HG02852 (cell line): ENCODE results near the gene TSC22D2.
"Not testable (repeated sequence)": the region's sequence is repeated elsewhere in the genome, so short reads cannot be mapped to it uniquely, and the experiment has no call there.

Source experiments
- ATAC-seq: cut with Tn5 transposase; IDR thresholded peaks from one replicate; pipeline ENCODE4 v1.9.1; 2021; ENCODE audit warnings: mild to moderate bottlenecking, moderate library complexity; ENCODE audit not compliant: unreplicated experiment

The TSC22D2 gene

DNA sequence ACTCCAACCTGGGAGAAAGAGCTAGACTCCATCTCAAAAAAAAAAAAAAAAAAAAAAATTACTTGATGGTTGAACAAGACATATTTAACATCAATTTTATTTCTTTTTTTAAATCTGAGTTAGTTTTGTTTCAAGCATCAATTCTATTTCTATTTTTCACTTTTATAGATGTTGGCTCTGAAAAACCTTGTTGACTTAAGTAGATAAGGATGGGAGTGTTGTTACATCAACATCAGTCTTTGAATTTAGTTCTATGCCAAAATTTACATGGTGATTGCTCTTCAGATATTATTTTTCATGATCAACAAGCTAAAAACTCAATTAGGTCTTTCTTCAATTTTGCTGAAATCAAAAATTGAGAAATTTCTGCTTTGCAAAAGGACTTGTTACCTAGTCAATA, 71.3 kb downstream of the TSC22D2 start:
- ATAC-seq = no peak

DNA sequence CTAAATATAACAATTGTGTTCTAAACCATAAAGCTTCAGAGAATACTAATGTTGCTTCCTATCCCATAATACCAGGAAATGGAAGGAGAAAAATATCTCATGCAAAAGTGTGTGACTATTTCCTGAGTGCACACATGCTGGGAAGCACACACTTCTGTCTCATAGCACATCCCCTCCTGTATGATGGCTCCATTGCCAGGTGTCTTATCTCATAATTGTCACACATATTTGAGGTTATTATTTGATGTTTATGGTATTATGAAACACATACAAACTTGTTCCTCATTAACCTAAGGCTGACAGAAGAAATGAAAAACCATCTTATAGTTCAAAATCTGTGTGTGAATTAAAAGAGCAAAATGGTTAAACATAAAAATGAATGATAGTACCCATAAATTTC, 72.8 kb downstream of the TSC22D2 start:
- ATAC-seq = no peak

DNA sequence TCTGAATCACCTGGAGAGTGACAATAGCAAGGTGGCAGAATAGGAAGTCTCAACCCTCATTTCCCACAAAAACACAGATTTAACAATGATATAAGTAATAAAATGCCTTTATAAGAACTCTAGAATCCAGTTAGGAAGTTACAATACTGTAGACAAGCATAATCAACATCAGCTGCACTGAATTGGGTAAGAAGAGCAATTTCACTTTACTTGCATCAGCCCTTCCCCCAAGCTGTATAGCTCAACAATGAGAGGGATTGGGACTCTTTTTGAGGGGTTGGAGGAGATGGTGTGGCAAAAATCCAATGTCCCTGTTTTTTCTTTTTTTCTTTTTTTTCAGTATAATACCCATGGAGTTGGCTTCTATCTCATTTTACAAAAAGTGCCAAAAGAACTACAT, 75.1 kb downstream of the TSC22D2 start:
- ATAC-seq = no peak

DNA sequence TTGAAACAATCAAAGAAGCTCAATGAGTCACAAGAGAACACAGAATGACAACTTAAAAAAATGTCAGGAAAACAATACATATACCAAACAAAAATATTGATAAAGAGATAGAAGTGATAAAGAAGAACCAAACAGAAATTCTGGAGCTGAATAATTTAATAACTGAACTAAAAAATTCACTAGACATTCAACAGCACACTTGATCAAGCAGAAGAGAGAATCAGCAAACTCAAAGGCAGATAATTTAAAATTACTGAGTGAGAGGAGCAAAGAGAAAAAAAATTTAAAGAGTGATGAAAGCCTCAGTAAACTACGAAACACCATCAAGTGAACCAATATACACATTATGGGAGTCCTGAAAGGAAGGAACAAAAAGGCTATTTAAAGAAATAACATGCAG, 76.3 kb downstream of the TSC22D2 start:
- no peak for ATAC-seq

DNA sequence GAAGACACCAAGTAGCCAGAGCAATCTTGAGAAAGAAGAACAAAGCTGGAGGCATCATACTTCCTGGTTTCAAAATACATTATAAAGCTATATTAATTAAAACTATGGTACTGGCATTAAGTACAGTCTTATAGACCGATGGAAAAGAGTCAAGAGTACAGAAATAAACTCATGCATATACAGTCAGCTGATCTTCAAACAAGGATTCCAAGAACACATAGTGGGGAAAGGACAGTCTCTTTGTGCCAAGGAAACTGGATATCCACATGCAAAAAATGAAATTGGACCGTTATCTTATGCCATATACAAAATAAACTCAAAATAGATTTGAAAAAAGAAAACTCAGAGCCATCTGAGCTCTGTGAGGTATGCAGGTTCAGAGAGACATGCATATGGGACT, 80.8 kb downstream of the TSC22D2 start:
- ATAC-seq = no peak

DNA sequence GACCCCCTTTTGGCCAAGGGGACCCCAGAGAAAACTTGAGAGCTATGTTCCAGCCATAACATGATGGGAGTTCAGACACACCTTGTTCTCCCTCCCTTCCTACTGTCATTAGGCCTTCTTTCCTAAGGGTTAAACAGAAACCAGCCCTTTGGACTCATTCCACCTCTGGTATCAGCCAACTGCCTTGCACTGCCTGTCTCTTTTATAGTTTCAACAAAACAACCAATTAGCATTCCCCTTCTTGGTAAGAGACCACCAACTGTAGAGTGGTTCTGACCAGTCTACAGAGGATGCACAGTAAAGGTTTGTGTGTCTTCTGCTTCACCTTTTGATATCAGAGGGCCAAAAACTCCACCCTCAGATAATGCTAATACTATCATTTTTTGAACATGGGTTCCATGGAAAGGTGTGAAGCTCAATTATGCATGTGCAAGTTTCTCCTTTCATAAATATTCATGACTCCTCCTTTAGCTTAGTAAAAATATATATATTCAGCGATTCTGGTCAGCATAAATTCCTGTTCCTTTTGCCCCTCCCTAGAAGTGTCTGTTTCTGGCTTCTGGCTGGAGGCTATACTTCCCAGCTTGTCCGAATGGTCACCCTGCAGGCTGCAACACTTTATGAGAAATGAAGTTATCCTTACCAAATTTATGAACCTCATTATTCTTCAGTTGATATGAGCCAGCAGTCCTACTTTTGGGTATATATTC, 82.3 kb downstream of the TSC22D2 start:
- no peak for ATAC-seq

DNA sequence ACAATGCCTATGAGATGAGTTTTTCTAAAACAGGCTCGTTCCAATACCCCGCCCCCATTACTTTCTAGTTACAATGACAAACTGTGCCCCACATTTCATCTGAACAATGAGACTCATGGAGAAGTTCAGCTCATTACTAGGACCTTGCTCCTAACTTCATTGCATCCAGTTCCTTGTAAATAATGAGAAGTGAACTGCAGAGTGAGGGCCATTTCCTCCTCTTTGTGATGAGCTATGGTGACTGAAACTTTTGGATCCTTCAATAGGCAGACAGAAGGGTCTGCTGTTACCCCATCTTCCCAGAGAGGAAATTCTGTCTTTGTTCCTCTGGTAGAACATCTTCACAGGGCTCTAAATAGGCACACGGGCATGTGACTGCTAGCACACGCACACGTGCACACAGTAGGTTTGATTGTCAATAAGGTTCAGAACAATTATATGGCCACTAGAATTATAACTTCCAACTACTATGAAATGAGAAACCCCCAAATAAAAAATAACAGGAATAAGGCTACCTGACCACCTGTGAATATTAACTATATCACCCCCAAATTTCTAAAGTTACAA, 86.4 kb downstream of the TSC22D2 start:
- no peak for ATAC-seq

DNA sequence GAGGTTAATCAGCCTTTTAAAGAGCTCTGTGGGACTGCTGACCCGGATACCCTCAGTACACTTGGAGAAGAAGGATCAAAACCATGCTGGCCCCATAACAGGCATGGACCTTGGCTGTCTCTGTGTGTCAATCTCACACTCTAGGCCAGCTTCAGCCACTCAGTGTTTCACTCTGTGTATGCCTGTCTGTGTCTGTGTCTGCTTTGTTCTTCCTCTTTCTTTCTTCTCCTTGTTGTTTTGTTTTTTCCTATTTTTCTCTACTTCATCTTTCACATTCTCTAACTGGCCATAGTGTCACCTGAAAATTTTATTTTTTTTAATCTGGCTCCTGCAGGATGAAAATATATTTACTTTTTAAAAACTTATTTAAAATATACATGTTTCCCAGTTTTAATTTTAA, 87.1 kb downstream of the TSC22D2 start:
- ATAC-seq = no peak

DNA sequence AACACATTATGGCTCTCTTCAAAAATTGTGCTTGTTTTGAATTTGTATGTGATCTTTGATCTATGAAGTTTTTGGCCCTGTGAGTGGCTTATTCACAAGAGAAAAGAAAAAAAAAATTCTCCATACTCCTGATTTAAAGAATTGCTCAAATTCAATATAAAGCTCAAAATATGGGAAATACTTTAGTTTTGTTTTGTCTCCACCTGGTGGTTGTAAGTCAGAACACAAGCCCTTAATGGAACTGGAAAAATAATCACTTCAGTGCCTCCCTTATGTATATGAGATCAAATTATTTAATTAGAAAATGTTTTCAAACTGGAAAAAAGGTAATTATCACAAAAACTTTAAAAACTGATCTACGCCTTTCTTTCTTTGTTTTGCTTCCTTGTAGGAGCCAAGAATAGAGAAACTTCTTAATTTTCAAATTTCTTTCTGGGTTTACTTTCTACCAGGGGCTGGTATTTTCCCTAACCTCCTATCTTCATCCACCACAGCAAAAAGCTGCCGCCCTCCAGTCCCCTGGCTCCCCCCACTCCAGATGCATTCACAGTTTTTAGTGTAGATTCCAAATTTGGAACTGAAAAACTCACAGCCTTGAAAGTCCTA, 87.6 kb downstream of the TSC22D2 start:
- no peak for ATAC-seq

DNA sequence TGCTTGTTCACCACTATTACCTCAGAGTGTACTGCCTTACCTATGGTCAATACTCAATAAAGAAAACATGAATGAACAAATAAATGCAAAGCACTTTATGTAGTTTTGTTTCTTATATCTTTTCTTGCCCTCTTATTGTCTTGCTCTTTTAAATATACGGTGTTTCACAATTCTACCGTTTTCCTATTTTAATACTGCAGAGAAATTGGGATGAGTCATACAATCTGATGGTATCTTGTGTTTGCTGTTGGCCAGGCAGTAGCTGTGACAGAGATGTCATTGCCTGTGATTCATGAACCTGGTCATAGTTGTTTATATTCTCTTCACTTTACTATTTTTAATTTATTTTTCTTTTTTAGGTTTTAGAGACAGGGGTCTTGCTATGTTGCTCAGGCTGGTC, 89.9 kb downstream of the TSC22D2 start:
- no peak for ATAC-seq

DNA sequence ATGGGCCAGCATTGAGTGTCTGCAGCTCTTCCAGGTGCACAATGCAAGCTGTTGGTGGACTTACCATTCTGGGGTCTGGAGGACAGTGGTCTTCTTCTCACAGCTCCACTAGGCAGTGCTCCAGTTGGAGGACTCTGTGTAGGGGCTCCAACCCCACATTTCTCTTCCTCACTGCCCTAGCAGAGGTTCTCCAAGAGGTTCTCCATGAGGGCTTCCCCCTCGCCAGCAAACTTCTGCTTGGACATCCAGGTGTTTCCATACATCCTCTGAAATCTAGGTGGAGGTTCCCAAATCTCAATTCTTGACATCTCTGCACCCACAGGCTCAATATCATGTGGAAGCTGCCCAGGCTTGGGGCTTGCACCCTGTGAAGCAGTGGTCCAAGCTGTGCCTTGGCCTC, 92.9 kb downstream of the TSC22D2 start:
- not testable (repeated sequence) for ATAC-seq

DNA sequence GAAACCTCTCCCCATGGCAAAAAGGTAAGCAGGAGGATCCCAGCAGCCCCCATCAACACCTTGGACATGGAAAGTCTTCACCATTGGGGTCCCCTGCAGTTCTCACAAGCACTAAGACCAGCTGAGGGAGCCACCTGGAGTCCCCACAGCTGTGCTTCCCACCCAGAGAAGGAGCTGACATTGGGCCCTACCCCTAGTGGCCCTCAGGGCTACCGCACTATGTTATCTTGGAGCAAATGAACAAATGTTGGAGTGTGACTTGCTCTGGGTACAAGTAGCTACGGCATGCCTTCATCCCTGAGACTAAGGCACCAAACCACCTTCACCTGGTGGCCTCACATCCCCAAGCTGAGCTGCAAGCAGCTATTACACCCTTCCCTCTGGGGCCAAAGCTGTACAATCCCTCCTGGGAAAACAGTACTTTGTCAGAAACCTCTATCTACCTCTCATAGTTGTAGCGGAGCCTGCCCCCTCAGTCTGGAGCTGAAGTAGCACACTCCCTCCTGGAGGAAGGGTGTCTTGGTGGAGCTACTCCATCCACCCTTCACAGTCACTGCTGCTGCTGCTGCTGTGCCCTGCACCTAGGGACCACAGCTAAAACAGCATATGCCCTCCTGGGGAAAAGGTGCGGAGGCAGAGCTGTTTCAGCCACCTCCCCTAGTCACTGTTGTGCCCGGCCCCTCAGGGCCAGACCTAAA, 95.5 kb downstream of the TSC22D2 start:
- no peak for ATAC-seq

DNA sequence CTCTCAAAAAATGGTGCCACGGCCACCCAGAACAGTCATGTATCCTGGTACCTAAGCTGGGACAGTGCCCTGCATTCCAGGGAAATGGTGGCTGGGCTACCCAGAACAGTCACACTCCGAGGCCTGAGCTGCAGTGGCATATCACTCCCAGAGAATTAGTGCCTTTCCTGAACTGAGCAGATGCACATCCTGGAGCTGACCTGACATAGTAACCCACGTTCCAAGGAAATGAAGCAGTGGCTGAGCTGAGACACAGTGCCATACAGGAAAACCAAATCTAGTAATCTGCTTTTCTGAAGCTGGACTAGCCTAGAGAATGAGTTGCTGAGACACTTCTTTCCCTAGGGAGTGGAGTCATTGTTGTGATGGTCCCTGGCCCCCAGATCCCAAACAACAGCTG, 96.4 kb downstream of the TSC22D2 start:
- no peak for ATAC-seq

DNA sequence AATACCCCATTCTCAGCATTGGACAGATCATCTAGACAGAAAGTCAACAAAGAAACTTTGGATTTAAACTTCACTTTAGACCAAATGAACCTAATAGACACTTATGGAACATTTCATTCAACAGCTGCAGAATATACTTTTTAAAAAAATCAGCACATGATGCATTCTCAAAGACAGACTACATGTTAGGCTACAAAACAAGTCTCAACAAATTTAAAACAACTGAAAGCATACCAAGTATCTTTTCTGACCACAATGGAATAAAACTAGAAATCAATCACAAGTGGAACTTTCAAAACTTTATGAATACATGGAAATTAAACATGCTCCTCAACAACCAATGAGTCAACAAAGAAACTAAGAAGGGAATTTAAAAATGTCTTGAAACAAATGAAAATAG, 100.3 kb downstream of the TSC22D2 start:
- no peak for ATAC-seq

DNA sequence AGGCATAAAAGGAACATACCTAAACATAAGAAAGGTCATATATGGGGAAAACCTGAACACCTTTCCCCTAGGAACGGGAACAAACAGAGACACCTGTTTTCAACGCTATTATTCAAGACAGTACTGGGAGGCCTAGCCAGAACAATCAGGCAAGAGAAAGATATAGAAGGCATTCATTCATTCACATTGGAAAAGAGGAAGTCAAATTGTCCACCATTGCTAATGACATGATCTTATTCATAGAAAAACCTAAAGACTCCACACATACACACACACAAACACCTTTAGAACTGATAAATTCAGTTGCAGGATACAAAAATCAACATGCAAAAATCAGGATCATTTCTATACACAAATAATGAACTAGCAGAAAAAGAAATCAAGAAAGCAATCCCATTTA, 101.7 kb downstream of the TSC22D2 start:
- no peak for ATAC-seq

DNA sequence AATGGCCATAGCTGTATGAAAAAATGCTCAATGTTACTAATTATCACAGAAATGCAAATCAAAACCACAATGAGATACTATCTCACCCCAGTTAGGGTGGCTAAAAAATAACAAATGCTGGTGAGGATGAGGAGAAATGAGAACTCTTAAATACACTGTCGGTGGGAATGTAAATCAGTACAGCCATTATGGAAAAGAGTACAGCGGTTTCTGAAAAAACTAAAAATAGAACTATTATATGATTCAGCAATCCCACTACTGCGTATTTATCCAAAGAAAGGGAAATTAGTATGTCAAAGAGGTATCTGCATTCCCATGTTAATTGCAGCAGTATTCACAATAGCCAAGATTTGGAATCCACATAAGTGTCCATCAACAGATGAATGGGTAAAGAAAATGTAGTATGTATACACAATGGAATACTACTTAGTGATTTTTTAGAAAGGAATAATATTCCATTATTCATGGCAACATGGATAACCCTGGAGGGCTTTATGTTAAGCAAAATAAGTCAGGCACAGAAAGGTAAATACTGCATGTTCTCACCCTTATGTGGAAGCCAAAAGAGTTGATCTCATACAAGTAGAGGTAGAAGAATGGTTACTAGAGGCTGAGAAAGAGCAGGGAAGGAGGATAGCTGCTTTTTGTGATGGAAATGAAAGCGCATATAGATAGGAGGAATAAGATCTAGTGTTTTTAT, 103.2 kb downstream of the TSC22D2 start:
- no peak for ATAC-seq

DNA sequence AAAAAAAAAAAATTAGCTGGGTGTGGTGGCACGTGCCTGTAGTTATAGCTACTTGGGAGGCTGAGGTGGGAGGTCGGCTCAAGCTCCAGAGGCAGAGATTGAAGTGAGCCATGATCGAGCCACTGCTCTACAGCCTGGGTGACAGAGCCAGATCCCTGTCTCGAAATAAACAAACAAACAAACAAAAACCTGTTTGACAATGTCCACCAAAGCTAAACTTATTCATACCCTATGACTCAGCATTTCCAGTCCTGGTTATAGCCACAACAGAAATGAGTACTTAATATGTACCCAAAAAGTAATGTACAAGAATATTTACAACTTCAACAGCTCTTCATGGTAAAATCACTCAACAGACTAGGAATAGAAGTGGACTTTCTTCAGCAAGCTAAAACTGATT, 107.1 kb downstream of the TSC22D2 start:
- no peak for ATAC-seq
